GM10847 (cell line): ENCODE data around the gene CDC42BPA.

Experiments
- POLR2A ChIP-seq: IDR thresholded peaks from 2 replicates; pipeline ENCODE4 v1.6.1; 2011; ENCODE audit not compliant: insufficient read length; ENCODE audit errors: extremely low read depth

Gene CDC42BPA

GRCh38 chr1:226995365-226996332 lies 322.6 kb downstream of the CDC42BPA start:
- no peak for TF ChIP-seq POLR2A

- TF ChIP-seq POLR2A: no peak
Measured at GRCh38 chr1:226994586-226995364, 323.5 kb downstream of the CDC42BPA start.

- TF ChIP-seq POLR2A: no peak
Measured at GRCh38 chr1:226993814-226994585, 324.3 kb downstream of the CDC42BPA start.

- no peak for TF ChIP-seq POLR2A
Measured at GRCh38 chr1:226991920-226992319, 326.4 kb downstream of the CDC42BPA start.

GRCh38 chr1:226990133-226990716 lies 328.1 kb downstream of the CDC42BPA start:
- TF ChIP-seq POLR2A: no peak

GRCh38 chr1:226989085-226989920 lies 329.0 kb downstream of the CDC42BPA start:
- TF ChIP-seq POLR2A: no peak

- TF ChIP-seq POLR2A: no peak
Measured at GRCh38 chr1:226988334-226988666, 330.0 kb downstream of the CDC42BPA start.

GRCh38 chr1:226987623-226988333 lies 330.5 kb downstream of the CDC42BPA start:
- TF ChIP-seq POLR2A: no peak

- no peak for TF ChIP-seq POLR2A
Measured at GRCh38 chr1:226987179-226987536, 331.1 kb downstream of the CDC42BPA start.

- TF ChIP-seq POLR2A: no peak
Measured at GRCh38 chr1:226986496-226987178, 331.7 kb downstream of the CDC42BPA start.

- no peak for TF ChIP-seq POLR2A
Measured at GRCh38 chr1:226985839-226986463, 332.3 kb downstream of the CDC42BPA start.

GRCh38 chr1:226985239-226985838 lies 333.0 kb downstream of the CDC42BPA start:
- no peak for TF ChIP-seq POLR2A
